ENCODE data around the gene ZNF70. TPM values are rescaled to one million over a fixed set of nuclear protein-coding genes. Genes with fewer than 3 reads are reported as not detected.

The ZNF70 gene
- polyA plus RNA-seq, 4 donors, result 5.6 to 8.1 (median 7.3) TPM

DNA sequence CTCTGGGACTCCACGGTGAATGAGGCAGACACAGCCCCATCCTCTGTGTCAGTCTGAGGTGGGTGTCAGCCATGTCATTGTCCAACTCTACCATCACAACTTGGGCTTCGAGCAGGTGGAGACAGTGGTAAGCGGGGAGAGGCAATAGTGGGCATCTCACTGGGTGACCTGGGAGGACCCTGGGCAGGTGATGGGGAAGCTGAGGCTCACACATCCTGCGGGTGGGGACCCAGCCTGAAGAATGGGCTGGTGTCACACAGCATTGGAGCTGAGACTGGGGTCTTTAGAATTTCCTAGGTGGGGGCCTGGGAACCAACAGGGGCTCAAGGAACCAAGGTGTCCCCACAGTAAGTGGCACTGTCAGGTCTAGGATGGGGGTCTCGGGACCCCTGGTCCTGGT lies 28.8 kb upstream of the ZNF70 start:
- DNase-seq (ENCODE audit: low read depth in 4 of 4, low spot score in 3 of 4), result no peak

GRCh38 chr22:23779083-23779482 lies 28.2 kb upstream of the ZNF70 start:
- DNase-seq (ENCODE audit: low read depth in 4 of 4, low spot score in 3 of 4), result no peak

GRCh38 chr22:23778577-23778900 lies 27.6 kb upstream of the ZNF70 start:
- no peak for DNase-seq (ENCODE audit: low read depth in 4 of 4, low spot score in 3 of 4)

DNA sequence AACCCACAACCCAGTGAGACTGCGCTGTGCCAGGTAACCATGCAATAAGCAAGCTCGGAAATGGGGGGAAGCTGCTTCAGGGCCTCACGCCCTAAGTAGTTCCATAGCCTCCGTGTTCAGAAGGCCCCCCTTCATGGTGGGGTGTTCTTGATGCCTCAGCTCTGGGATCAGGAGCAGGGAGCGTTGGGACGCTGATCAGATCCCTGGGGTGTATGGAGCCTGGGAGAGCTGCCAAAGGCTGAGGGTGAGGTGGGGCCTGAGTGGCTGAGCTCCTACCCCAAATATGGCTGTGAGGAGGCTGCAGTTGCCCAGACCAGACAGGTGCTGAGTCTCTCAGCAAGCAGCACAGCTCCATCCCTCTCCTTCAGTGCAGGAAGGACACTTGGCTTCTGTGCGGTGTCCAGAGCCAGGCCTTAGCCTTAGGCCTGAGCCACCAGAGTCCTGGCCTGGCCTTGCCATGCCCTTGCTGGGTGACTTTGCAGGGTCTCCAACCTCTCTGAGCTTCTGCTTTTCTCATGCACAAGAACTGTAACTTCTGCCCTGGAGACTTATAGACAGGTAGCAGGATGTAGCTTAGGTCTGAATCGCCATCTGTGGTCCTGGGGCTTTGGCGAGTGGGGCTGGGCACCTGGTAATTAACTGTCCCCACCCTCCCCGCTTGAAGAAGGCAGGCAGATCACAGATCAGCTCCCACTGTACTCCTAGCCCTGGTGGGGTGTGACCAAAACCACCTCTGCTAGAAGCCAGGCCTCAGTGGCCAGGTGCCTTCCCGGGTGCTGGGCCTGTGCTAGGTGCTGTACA lies 27.1 kb upstream of the ZNF70 start:
- no peak for DNase-seq (ENCODE audit: low read depth in 4 of 4, low spot score in 3 of 4)

DNA sequence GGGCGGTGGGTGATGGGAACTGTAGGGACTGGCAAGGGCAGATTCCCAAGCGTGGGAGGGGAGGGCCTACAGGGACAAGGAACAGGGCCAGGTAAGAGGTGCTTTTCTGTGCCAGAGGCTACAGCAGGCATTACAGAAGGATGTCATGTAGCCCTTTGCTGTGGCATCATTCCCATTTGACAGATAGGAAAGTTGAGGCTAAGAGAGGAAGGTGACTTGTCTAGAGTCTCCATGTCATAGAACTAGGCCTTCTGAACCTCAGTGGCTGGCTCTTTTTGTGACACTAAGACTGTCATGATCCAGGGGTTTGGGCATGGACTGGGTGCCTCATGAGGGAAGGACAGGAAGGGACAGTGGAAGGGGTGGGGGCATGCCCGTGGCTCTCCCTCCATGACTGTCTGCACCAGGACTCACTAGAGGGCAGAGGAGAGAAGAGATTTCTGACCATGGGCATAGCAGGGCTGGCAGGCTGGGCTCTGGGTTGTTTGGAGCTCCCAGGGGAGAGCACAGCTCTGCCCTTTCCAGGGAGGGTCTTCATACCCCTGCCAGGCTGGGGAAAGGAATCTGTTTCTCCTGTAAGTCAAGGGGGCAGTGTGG lies 25.0 kb upstream of the ZNF70 start:
- DNase-seq (ENCODE audit: low read depth in 4 of 4, low spot score in 3 of 4), result no peak

DNA sequence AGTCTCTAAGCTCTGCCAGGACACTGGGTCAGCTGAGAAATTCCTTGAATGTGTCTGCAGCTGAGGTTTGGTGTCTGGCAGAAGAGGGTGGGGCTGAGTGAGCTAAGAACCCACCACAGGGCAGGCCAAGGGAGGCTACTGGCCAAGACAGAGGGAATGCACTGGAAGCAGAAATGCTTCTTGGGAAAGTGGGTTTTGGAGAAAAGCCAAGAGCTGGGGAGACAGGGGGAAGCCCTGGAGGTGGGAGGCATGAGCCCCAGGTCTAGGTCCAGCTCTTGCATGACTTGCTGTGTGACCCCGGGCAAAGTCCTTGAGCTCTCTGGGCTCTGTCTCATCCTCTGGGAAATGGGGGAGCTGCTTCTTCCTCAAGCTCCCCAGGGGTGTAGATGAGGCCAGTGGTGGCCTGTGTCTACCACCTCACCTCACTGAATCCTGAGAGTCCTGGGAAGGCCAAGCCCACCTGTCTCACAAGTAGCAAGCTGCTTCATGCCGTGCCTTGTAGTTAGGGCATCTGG lies 24.1 kb upstream of the ZNF70 start:
- DNase-seq (ENCODE audit: low read depth in 4 of 4, low spot score in 3 of 4), result no peak

DNA sequence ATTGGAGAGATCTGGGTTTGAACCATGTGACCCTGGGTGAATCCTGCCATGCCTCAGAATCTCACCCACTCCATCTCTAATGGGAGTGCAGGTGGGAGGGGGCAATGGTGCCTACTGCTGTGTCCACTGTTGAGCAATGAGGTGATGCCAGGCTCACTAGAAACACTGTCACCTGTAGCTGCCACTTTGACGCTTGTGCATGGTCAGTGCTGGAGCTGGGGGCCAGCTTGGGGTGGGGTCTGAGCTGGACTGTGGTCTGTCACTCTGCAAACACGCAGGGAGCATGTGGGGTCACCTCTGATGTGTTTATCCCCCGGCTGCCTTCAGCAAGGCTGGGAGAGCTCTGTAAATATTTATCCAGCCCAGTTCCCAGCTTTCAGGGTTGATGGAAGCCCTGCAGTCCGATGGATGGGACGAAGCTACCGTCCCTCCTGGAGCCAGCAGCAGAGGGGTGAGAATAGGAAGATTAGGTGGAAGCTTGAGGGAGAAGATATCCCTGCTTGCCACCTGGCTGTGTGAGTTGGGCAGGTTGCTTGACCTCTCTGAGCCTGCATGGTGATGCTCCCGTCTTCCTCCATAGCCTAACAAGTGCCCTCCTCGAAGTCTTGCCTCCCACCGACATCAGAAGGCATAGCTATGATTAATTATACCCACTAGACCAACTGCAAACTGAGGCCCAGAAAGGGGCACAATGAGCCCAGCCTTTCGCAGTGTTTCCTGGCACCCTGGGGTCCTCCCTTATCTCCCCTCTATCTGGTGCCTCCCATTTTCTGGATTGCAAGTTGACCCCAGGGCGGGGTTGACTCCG lies 23.4 kb upstream of the ZNF70 start:
- DNase-seq (ENCODE audit: low read depth in 4 of 4, low spot score in 3 of 4), result no peak

GRCh38 chr22:23773483-23774113 lies 22.7 kb upstream of the ZNF70 start:
- DNase-seq (ENCODE audit: low read depth in 4 of 4, low spot score in 3 of 4), result no peak

DNA sequence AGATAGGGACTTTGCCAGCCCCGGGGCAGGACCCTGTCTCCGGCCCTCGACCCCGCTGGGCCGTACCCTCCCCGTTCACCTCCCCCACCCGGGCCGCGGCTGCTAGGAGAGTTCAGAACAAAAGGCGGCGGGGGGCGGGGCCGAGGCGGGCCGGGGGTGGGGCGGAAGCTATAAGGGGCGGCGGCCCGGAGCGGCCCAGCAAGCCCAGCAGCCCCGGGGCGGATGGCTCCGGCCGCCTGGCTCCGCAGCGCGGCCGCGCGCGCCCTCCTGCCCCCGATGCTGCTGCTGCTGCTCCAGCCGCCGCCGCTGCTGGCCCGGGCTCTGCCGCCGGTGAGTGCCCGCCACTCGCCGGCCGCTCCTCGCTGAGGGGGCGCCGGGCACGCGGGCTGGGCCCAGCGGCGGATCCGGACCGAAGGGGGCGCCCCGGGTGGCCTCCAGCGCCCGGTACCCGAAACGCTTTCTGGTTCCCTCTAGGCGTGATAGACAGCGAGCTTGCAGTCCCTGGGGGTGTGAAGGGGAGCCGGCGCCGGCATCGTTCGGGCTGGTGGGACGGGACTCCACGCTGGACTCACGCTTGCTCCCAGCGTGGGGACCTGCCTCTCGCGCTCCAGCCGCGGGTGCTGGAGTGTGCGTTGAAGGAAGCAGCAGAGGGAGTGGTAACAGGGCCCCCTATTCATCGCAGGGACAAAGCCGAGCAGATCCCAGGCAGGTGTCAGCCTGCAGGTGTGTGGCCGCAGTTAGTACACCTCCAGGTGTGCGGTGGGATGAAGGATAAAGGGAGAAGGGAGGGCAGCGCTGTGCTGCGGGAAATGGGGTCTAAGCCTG lies 21.9 kb upstream of the ZNF70 start, which contains the start of gene MMP11:
MMP11 (plus strand) TSS at position 201 of the 825 bp plus-strand sequence; CDS start at position 223, 22 bp downstream.
- DNase-seq (ENCODE audit: low read depth in 4 of 4, low spot score in 3 of 4), result no peak

DNA sequence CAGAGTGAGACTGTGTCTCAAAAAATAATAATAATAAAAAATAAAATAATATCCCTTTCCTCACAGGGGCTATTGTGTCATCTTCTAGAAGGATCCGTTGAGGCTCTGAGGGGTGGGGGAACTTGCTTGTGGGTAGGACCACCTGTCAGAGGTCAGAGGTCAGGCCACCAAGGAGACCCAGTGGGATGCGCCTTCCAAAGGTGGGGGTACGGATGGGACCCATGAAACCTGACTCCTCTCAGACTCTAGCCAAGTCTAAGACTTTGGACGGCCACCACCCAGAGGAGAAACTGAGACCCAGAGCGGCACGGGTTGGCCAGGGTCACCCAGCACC lies 21.4 kb upstream of the ZNF70 start:
- no peak for DNase-seq (ENCODE audit: low read depth in 4 of 4, low spot score in 3 of 4)

- no peak for DNase-seq (ENCODE audit: low read depth in 4 of 4, low spot score in 3 of 4)
These were observed 18.5 kb upstream of the ZNF70 start for GRCh38 chr22:23769321-23769965.

- DNase-seq (ENCODE audit: low read depth in 4 of 4, low spot score in 3 of 4), result peak in 2 of 4 donors; percentile 75 to 82
These were observed 17.0 kb upstream of the ZNF70 start, which contains the start of gene CHCHD10 for GRCh38 chr22:23767673-23768548. CHCHD10 (minus strand) TSS chr22:23767972; CDS start chr22:23767874, 98 bp downstream.

GRCh38 chr22:23767303-23767672 lies 16.4 kb upstream of the ZNF70 start:
- no peak for DNase-seq (ENCODE audit: low read depth in 4 of 4, low spot score in 3 of 4)

- no peak for DNase-seq (ENCODE audit: low read depth in 4 of 4, low spot score in 3 of 4)
These were observed 14.3 kb upstream of the ZNF70 start for GRCh38 chr22:23764899-23765881.

GRCh38 chr22:23763954-23764353 lies 13.0 kb upstream of the ZNF70 start:
- DNase-seq (ENCODE audit: low read depth in 4 of 4, low spot score in 3 of 4), result no peak

DNA sequence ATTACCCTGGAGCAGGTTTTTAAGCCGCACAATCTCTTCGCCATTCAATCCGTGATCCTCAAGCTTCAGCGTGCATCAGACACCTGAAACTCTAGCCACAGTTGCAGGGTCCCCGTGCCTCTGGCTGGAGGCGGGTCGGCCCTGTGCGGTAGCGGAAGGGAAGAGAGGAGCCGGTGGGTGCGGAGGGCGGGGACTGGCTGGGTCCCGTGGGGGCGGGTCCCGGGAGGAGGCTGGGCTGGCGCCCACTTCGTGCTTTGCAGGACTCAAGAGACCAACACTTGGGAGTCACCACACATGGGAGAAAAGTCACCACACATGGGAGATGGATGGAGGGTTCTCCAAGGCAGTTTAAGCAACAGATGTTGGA lies 12.7 kb upstream of the ZNF70 start:
- DNase-seq (ENCODE audit: low read depth in 4 of 4, low spot score in 3 of 4), result no peak

DNA sequence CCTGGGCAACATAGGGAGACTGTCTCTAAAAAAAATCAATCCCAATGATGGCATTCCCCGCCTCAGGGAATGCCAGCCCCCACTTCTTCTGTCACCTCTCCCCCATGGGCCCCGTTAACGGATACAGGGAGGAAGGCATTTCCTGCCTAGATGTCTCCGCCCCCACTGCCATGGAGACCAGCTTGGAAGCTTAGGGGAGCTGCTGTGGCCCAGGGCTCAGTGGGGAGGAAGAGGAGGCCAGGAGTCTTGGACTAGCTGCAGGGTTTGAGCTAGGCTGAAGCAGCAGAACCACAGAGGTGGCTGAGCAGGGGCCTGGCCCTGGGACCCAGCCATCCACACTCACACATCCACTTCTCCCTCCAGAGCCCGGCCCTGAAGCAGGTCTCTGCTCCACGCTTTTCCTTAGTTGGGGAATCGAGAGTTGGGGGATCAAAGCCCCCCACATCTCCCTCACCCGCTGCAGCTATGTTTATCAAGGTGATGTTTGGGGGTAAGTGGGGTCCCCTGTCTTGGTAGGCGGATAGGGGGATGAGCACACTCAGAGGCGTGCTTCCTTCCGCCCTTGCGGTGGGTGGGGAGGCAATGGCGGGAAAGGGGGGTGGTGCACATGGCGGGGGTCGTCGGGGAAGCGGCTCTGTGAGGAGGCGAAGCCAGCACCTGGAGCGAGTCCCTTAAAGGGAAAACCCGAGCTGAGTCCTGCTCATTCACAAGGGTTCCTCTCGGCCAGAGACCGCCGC lies 12.1 kb upstream of the ZNF70 start, which contains the start of gene C22orf15:
C22orf15 (plus strand) TSS at position 149 of the 737 bp plus-strand sequence; CDS start at position 466, 317 bp downstream.
- DNase-seq (ENCODE audit: low read depth in 4 of 4, low spot score in 3 of 4), result no peak

Measured in left renal pelvis (tissue), 4 donors.